ENCODE data around the gene LTBP1.

LTBP1 gene

DNA sequence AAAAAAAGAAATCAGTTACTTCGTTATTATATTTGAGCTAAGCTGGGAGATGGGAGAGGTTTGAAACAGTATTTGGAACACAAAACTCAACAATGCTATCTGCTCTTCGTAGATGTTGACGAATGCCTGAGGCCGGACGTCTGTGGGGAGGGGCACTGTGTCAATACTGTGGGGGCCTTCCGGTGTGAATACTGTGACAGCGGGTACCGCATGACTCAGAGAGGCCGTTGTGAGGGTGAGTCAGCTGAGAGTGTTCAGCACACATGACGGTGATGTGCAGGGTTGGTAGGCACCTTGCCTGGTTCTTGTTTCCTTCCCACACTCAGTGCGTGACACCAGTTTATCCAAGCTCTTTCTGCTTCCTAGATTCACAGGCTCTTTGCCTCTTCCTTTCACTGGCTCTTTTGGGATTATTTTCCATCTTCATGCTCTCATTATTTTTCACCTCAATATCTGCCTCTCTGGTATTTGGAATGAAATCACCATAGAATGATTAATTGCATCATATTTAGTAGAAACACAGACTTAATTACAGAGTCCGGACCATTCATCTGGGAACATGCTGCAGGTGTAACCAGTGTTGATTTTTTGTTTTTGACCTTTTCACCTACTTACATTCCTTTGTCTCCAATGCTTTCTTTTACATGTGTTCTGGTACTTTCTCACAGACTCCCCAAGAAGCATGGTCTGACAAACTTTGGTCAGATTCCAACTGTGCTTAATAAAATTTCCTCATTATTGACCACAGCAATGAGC is 329.1 kb downstream of the LTBP1 start:
- DNase-seq = no peak

DNA sequence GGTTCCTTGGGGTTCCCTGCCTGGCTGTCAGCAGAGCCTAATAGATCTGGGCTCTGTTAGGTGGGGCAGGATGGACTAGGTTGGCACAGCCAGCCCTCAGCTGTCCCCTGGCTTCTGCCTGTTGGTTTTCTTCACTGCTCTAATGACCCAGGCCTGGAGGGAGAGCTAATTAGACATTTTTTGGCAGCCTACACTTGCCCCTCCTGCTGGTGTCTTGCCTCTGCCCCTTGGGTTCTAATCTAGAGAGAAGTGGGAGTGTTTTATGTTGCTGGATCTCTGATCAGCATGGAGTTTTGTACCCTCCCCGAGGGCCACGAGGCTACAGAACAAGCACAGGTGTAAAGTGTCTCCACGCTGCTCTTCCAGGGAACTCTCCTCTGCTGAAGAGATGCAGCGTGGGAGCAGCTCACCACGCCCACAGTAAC is 330.3 kb downstream of the LTBP1 start:
- no peak for DNase-seq

DNA sequence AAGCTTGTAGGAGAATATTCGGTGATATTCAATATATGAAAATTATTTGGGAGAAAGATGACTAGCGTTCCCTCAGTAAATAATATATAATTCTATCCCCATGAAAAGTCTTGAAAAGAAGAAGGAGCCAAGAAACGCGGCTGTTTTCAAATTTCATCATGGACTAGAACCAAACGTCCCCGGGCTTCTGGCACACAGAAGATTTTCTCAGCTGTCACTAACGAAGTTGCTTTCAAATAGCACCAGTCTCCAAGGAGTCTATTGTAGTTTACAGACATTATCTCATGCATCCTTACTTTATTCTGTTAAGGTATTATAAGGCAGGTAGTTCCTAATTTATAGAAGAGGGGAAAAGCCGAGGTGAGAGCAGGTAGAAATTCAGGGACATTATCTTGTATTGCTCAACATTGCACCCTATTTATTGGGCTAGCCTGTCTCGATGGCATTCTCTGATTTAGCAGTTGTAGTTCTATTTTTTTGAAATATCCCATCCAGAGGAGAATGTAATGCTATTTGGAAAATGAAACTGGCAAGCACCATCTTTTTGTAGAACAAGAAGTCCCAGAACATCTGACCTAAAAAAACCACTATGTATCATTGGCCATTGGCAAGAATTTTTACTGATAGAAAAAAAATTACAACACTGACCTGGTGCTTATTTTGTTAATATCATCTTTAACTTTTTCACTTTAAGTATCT is 331.6 kb downstream of the LTBP1 start:
- no peak for DNase-seq

GRCh38 chr2:33284287-33284686 is 337.5 kb downstream of the LTBP1 start:
- no peak for DNase-seq

GRCh38 chr2:33287507-33288005 is 340.8 kb downstream of the LTBP1 start:
- no peak for DNase-seq

GRCh38 chr2:33288011-33288410 is 341.3 kb downstream of the LTBP1 start:
- no peak for DNase-seq

- no peak for DNase-seq
These were observed 343.2 kb downstream of the LTBP1 start for GRCh38 chr2:33289961-33290360.

DNA sequence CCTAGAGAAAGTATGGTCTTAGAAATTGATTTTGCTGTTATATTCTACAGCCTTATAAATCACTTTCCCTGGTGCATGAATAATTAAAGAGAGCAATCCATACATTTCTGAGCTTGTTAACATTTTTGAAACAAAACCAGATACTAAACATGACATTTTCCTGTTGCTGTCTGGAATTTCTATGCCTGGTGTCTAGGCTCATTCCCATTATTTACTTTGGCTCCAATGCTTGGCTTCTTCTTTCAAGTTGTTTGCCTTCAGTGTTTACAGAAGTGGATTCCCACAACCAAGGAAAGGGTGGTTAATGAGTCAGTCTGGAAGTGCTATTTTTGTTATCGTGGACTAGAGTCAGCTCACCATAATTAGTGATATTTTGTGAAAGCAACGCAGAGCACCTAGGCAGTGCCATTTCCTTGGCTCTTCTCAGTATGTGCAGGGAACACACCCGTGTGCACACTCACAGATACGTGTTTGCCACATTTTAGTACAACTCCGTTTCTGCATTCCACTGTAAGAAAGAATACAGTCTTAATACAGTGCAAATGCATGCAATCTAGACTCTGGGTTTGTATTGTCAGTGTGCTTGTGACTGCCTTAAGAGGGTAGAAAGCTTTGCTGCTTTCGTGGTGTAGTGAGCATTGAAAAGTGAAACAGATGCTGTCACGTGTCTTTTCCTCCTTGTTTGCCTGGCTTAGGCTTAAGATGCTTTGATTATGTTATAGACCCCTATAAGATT is 344.7 kb downstream of the LTBP1 start:
- DNase-seq = no peak

- DNase-seq = no peak
These were observed 345.3 kb downstream of the LTBP1 start for GRCh38 chr2:33292063-33292462.

GRCh38 chr2:33292981-33293595 is 346.3 kb downstream of the LTBP1 start:
- DNase-seq = peak; percentile 8

DNA sequence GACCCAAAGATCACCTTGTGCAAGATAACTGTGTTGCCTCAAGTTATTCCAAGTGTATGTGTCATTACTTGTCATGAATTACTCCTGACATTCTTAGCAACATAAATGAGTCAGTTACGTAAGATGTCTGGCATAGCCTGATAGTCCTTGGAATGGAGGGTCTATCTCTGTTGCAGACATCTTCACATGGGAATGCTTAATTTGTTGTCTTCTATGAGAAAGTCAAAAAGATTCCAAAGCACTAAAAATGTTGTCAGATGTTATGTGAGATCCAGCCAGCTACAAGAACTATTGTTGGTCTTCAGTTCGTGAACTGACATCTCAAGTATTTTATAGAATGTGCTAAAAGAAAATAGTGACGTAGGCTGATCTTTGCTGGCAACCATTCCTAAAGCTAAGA is 351.5 kb downstream of the LTBP1 start:
- no peak for DNase-seq

GRCh38 chr2:33301355-33301754 is 354.6 kb downstream of the LTBP1 start:
- DNase-seq = no peak

DNA sequence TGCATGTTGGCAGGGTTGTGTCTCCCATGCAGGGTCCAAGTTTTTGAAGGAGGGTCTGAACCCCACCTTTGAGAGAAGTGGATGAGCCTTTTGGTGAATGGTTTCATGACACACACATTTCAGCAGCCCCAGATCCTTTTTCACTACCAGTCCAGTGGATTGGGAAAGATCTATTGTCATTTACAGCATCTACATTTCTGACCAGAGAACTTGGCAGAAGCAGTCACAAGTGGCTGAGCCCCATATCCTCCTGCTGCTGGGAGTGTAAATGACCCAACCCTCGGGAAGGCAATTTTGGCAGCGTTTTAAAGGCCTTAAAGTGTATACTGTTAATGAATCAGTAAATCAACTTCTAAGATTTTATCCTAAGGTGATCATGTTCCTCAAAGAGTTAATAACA is 355.6 kb downstream of the LTBP1 start:
- DNase-seq = no peak

DNA sequence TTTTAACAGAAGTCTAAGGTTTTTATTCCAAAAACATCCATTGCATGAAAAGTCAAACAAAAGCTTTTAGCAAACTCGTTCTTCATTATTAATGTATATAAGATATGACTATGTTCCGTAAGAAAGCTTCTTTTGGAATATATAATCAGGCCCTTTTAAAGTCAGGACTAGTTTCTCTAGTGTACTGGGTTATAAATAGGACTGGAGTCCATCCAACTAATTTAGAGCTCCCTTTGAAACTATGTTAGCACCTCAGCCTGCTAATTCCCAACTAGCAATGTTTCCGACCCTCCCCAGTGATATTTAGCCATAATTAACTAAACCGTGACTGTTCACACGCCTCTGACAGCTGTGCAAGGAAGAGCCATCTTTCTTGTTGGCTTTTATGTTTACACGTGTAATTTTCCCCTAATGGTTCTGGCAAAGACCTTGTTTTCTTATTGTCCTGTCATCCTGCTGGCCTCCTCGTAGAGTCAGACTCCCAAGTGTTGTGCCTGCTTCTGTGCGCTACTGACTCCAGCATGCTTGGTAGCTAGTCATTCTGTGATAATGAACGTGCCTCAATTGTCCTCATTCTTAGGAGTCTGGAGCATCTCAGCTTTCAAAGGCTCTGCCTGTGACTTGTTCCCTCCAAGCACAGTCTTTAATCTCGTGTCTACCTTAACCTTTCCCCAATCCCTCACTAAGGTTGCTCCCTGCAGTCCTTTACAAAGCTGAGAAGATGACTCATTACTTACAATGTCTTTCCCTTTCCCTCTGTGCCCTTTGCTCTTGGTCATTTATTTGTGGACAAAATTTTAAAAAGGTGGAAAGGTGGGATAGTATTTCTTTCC is 357.5 kb downstream of the LTBP1 start:
- no peak for DNase-seq

- DNase-seq = no peak
These were observed 361.0 kb downstream of the LTBP1 start for GRCh38 chr2:33307659-33308270.

GRCh38 chr2:33312355-33312754 is 365.6 kb downstream of the LTBP1 start:
- DNase-seq = no peak

DNA sequence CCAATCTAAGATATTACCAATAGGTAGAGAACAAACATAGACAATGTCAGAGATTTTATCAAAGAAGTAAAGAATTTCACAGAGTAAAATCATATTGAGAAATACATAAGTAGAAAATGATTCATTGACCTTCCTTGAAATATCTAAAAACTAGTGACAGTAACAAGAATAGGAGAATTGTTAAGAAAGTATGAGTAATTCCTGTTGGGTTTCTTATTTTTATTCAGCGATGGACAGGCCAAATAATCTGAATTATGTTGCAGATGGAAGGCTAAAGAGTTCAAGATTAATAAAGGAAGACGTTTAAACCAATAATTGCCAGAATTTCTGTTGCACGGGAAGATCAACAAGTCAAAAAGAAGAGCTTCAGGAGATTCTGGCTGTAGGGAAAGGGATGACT is 366.3 kb downstream of the LTBP1 start:
- no peak for DNase-seq

GRCh38 chr2:33314541-33314940 is 367.8 kb downstream of the LTBP1 start:
- DNase-seq = no peak

DNA sequence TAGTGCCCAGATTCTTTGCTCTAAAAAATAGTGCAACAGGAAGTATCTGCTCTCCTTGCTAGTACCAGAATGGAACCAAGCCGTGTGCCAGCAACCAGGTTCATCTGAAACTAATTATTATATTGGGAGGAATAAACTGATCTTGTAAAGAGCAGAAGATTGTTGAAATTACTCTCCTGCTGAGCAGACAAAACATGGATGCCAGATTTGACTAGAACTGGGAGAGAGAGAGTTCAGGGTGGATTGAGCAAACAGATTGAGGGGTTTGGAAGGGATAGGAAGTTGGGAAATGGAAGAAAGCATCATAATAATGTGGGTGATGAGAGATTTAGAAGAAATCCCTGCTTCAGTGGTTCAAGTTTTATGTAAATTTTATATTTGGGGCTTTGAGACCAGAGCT is 369.6 kb downstream of the LTBP1 start:
- no peak for DNase-seq

GRCh38 chr2:33317369-33318007 is 370.7 kb downstream of the LTBP1 start:
- DNase-seq = no peak

GRCh38 chr2:33318456-33318855 is 371.7 kb downstream of the LTBP1 start:
- DNase-seq = no peak

All from NCI-H774 (cell line).